DND-41 (cell line): ENCODE measurements around the gene BIRC7.

Experiments
- ATAC-seq: fragments of 200-7000 bp; cut with Tn5 transposase; 3 replicates; pipeline ENCODE4 v1.9.1; 2021; ENCODE audit warnings: low read depth; ENCODE audit not compliant: insufficient read depth
- DNase-seq: peaks from one replicate; pipeline ENCODE4 v3.0.0-alpha.2; 2020
- H2AFZ ChIP-seq: 2 replicates; pipeline ENCODE4 v1.6.0; 2012; ENCODE audit warnings: low read depth, low read length
- H3K27ac ChIP-seq: 2 replicates; pipeline ENCODE4 v1.5.1; 2012; ENCODE audit warnings: low read length, inconsistent platforms
- H3K27me3 ChIP-seq: fragments of 200-600 bp; sonication (generic); 2 replicates; pipeline ENCODE4 v1.6.0; 2012; ENCODE audit warnings: low read length, mild to moderate bottlenecking, inconsistent platforms; ENCODE audit not compliant: insufficient read depth, poor library complexity
- H3K36me3 ChIP-seq: 2 replicates; pipeline ENCODE4 v1.5.1; 2012; ENCODE audit warnings: low read length, inconsistent platforms; ENCODE audit not compliant: insufficient read depth
- H3K4me1 ChIP-seq: 2 replicates; pipeline ENCODE4 v1.5.1; 2012; ENCODE audit warnings: mild to moderate bottlenecking, low read length; ENCODE audit not compliant: insufficient read depth
- H3K4me2 ChIP-seq: 2 replicates; pipeline ENCODE4 v1.6.0; 2012; ENCODE audit warnings: mild to moderate bottlenecking, moderate library complexity, low read length, inconsistent platforms; ENCODE audit not compliant: insufficient read depth
- H3K4me3 ChIP-seq, 2 experiments: fragments of 200-600 bp in 1 of 2; shearing (Covaris generic) in 1 of 2; 2 replicates each; pipeline ENCODE4 v1.5.1; 2012 to 2016; ENCODE audit warnings: inconsistent platforms in 2 of 2, low read length in 2 of 2, mild to moderate bottlenecking in 2 of 2, low read depth in 1 of 2, moderate library complexity in 1 of 2
- H3K79me2 ChIP-seq: 2 replicates; pipeline ENCODE4 v1.6.0; 2012; ENCODE audit warnings: low read length, inconsistent platforms; ENCODE audit not compliant: insufficient read depth
- H3K9ac ChIP-seq: 2 replicates; pipeline ENCODE4 v1.6.0; 2012; ENCODE audit warnings: low read depth, mild to moderate bottlenecking, inconsistent platforms, low read length, moderate library complexity
- H3K9me3 ChIP-seq: 2 replicates; pipeline ENCODE4 v1.5.1; 2012; ENCODE audit warnings: low read length, moderate library complexity, mild to moderate bottlenecking, inconsistent platforms; ENCODE audit not compliant: insufficient read depth, severe bottlenecking
- H4K20me1 ChIP-seq: 2 replicates; pipeline ENCODE4 v1.6.0; 2012; ENCODE audit warnings: low read length; ENCODE audit not compliant: insufficient read depth
- EZH2 ChIP-seq: IDR thresholded peaks from 3 replicates; pipeline ENCODE4 v1.6.1; 2012; ENCODE audit warnings: borderline replicate concordance, low read depth, mild to moderate bottlenecking, moderate library complexity, low read length, inconsistent platforms; ENCODE audit not compliant: severe bottlenecking
- TF ChIP-seq, protein P1 (sequence below): IDR thresholded peaks from 2 replicates; pipeline ENCODE4 v1.5.1; 2012; ENCODE audit warnings: borderline replicate concordance, low read length, moderate library complexity, mild to moderate bottlenecking; ENCODE audit not compliant: poor library complexity, severe bottlenecking; ENCODE audit errors: extremely low read depth

Gene BIRC7

DNA sequence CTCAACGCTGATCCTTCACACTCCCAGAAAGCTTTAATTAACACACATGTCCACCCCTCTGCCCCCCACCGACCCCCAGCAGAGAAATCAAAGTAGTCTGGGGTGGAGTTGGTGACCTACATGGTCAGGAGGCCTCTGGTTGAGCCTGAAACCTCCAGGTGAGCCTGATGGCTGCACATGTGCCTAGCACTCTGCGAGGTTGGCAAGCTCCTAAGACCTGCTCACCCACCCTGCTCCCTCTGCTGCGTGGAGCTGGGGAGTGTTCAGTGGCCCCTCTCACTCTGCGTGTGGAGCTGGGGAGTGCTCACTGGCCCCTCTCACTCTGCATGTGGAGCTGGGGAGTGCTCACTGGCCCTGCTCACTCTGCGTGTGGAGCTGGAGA, 11.9 kb upstream of the BIRC7 start:
- Histone ChIP-seq H3K9ac (no peak overlapping the region), H2AFZ (no peak overlapping the region), H3K27me3 (peaks cover 11% of the 10 kb centered on the region), H3K27ac (no peak overlapping the region), H3K4me3 (no peak overlapping the region), H3K9me3 (no peaks in the 10 kb centered on the region), H3K36me3 (no peaks in the 10 kb centered on the region), H3K79me2 (no peaks in the 10 kb centered on the region), H3K4me2 (no peak overlapping the region), H3K4me1 (no peaks in the 10 kb centered on the region), H4K20me1 (peaks cover 16% of the 10 kb centered on the region)
- TF ChIP-seq, protein P1, sequence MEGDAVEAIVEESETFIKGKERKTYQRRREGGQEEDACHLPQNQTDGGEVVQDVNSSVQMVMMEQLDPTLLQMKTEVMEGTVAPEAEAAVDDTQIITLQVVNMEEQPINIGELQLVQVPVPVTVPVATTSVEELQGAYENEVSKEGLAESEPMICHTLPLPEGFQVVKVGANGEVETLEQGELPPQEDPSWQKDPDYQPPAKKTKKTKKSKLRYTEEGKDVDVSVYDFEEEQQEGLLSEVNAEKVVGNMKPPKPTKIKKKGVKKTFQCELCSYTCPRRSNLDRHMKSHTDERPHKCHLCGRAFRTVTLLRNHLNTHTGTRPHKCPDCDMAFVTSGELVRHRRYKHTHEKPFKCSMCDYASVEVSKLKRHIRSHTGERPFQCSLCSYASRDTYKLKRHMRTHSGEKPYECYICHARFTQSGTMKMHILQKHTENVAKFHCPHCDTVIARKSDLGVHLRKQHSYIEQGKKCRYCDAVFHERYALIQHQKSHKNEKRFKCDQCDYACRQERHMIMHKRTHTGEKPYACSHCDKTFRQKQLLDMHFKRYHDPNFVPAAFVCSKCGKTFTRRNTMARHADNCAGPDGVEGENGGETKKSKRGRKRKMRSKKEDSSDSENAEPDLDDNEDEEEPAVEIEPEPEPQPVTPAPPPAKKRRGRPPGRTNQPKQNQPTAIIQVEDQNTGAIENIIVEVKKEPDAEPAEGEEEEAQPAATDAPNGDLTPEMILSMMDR: no peak
- TF ChIP-seq EZH2: no peak
- ATAC-seq (no peak), DNase-seq (no peak)

DNA sequence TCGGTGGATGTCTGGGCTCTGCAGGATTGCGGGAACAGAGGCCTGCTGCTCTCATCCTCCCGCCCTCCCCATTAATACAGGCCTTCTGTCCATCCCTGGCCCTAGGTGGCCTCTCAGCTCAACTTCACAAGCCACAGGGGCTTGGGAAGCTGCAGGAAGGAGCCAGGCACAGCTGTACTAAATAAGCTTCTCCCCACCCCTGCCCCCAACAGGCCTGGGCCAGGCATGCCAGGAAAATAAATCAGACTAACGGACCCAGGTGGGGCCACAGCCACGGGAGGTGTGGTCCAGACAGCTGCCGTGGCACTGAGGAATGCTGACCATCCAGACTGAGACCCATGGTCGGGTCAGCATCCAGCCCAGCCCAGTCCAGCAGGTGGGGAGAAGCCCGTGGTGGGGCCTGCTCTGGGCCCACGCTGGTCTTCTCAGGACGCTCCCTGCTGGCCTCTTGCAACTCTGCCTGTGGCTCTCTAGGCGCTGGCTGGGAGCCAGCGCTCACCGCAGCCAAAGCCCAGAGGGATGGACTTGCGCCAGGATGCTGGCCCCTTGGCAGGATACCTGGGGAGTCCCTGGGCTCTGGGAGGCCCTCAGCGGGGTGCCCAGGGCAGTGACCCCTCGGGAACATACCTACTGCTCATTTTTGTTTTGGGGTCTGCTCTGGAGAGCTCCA, 11.2 kb upstream of the BIRC7 start:
- TF ChIP-seq, protein P1: no peak
- TF ChIP-seq EZH2: no peak
- no peak overlapping the region for H3K9ac ChIP-seq
- DNase-seq: no peak

DNA sequence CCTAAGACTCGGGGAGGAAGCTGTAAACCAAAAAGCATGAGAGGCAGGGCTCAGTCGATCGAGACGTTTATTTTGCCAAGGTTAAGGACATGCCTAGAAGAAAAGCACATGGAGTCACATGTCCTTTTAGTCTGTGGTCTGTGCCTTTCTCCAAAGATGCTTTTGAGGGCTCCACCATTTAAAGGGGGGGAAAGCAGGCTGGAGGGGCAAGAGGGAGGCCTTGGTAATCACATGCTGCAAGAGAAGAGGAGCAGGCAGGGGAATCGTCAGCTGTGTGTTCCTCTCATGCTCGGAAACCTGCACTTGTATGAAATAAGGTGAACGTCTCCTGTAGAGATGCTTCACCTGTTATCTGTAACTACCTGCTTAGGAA, 10.6 kb upstream of the BIRC7 start:
- no peak for DNase-seq
- Histone ChIP-seq H3K4me2 (no peak overlapping the region), H2AFZ (no peak overlapping the region), H3K9me3 (no peaks in the 10 kb centered on the region), H3K4me3 (no peak overlapping the region), H3K27me3 (peaks cover 17% of the 10 kb centered on the region), H3K27ac (no peak overlapping the region), H3K36me3 (no peaks in the 10 kb centered on the region), H3K9ac (no peak overlapping the region), H3K4me1 (no peaks in the 10 kb centered on the region), H4K20me1 (peaks cover 19% of the 10 kb centered on the region), H3K79me2 (no peaks in the 10 kb centered on the region)
- no peak for ATAC-seq
- no peak for TF ChIP-seq EZH2
- TF ChIP-seq, protein P1: no peak

More for the DNA sequence above, 11.2 kb upstream of the BIRC7 start:
- no peaks in the 10 kb centered on the region for H3K79me2 ChIP-seq
- no peak overlapping the region for H3K4me2 ChIP-seq
- H3K36me3 ChIP-seq: no peaks in the 10 kb centered on the region
- H3K27me3 ChIP-seq: peaks cover 16% of the 10 kb centered on the region
- ATAC-seq: no peak
- no peaks in the 10 kb centered on the region for H3K9me3 ChIP-seq
- H3K4me3 ChIP-seq: no peak overlapping the region
- peaks cover 19% of the 10 kb centered on the region for H4K20me1 ChIP-seq
- H3K4me1 ChIP-seq: no peaks in the 10 kb centered on the region
- no peak overlapping the region for H2AFZ ChIP-seq
- H3K27ac ChIP-seq: no peak overlapping the region
